ENCODE measurements around the gene GBF1.

Gene GBF1

GRCh38 chr10:102236006-102236405 lies 9.3 kb upstream of the GBF1 start:
- Histone ChIP-seq H3K27ac (no peak overlapping the region), H3K4me1 (ENCODE audit: low read depth, poor library complexity, severe bottlenecking) (no peaks in the 10 kb centered on the region), H2AFZ (ENCODE audit: low read depth) (no peak overlapping the region), H3K79me2 (ENCODE audit: insufficient read depth, low read depth) (no peaks in the 10 kb centered on the region), H3K27me3 (ENCODE audit: insufficient read depth, low read depth) (peaks cover 8% of the 10 kb centered on the region; the same call in 1 of the 2 replicates), H3K4me2 (no peak overlapping the region), H3K4me3 (IDR thresholded peaks at IDR 0.05; ENCODE audit: insufficient read depth, low read depth, low read length) (no peak overlapping the region), H4K20me1 (ENCODE audit: insufficient read depth) (no peaks in the 10 kb centered on the region), H3K9ac (no peak overlapping the region), H3K36me3 (ENCODE audit: insufficient read depth) (no peaks in the 10 kb centered on the region)
- TF ChIP-seq CTCF (conservative IDR thresholded peaks at IDR 0.05; ENCODE audit: low read depth, low read length): no peak

GRCh38 chr10:102237711-102238252 lies 7.5 kb upstream of the GBF1 start:
- no peaks in the 10 kb centered on the region for H3K79me2 ChIP-seq (ENCODE audit: insufficient read depth, low read depth)
- H4K20me1 ChIP-seq (ENCODE audit: insufficient read depth): no peaks in the 10 kb centered on the region
- H2AFZ ChIP-seq (ENCODE audit: low read depth): no peak overlapping the region
- H3K4me1 ChIP-seq (ENCODE audit: low read depth, poor library complexity, severe bottlenecking): peaks cover 3% of the 10 kb centered on the region
- no peak overlapping the region for H3K4me2 ChIP-seq
- H3K4me3 ChIP-seq (IDR thresholded peaks at IDR 0.05; ENCODE audit: insufficient read depth, low read depth, low read length): no peak overlapping the region
- TF ChIP-seq CTCF (conservative IDR thresholded peaks at IDR 0.05; ENCODE audit: low read depth, low read length): no peak
- H3K9ac ChIP-seq: no peak overlapping the region
- peaks cover 3% of the 10 kb centered on the region; the same call in 1 of the 2 replicates for H3K27me3 ChIP-seq (ENCODE audit: insufficient read depth, low read depth)
- no peaks in the 10 kb centered on the region for H3K36me3 ChIP-seq (ENCODE audit: insufficient read depth)
- H3K27ac ChIP-seq: no peak overlapping the region

- Histone ChIP-seq H3K9ac (no peak overlapping the region), H3K27me3 (ENCODE audit: insufficient read depth, low read depth) (peaks cover 3% of the 10 kb centered on the region; the same call in 1 of the 2 replicates), H4K20me1 (ENCODE audit: insufficient read depth) (no peaks in the 10 kb centered on the region), H3K36me3 (ENCODE audit: insufficient read depth) (no peaks in the 10 kb centered on the region), H3K79me2 (ENCODE audit: insufficient read depth, low read depth) (peaks cover 1% of the 10 kb centered on the region; the same call in 1 of the 2 replicates), H3K4me2 (no peak overlapping the region), H3K4me3 (IDR thresholded peaks at IDR 0.05; ENCODE audit: insufficient read depth, low read depth, low read length) (no peak overlapping the region), H3K27ac (no peak overlapping the region), H2AFZ (ENCODE audit: low read depth) (no peak overlapping the region), H3K4me1 (ENCODE audit: low read depth, poor library complexity, severe bottlenecking) (peaks cover 9% of the 10 kb centered on the region)
- TF ChIP-seq CTCF (conservative IDR thresholded peaks at IDR 0.05; ENCODE audit: low read depth, low read length): no peak
Measured at GRCh38 chr10:102240467-102241031, 4.8 kb upstream of the GBF1 start.

- H3K4me3 ChIP-seq (IDR thresholded peaks at IDR 0.05; ENCODE audit: insufficient read depth, low read depth, low read length): no peak overlapping the region
- H3K9ac ChIP-seq: no peak overlapping the region
- no peaks in the 10 kb centered on the region for H3K36me3 ChIP-seq (ENCODE audit: insufficient read depth)
- H3K4me1 ChIP-seq (ENCODE audit: low read depth, poor library complexity, severe bottlenecking): peaks cover 9% of the 10 kb centered on the region
- peak overlapping the region; percentile 42; the same call in 1 of the 2 replicates for H2AFZ ChIP-seq (ENCODE audit: low read depth)
- peak overlapping the region; percentile 67 for H3K4me2 ChIP-seq
- TF ChIP-seq CTCF (conservative IDR thresholded peaks at IDR 0.05; ENCODE audit: low read depth, low read length): no peak
- no peaks in the 10 kb centered on the region for H4K20me1 ChIP-seq (ENCODE audit: insufficient read depth)
- peaks cover 6% of the 10 kb centered on the region for H3K79me2 ChIP-seq (ENCODE audit: insufficient read depth, low read depth)
- H3K27me3 ChIP-seq (ENCODE audit: insufficient read depth, low read depth): peaks cover 3% of the 10 kb centered on the region; the same call in 1 of the 2 replicates
- H3K27ac ChIP-seq: no peak overlapping the region
Measured at GRCh38 chr10:102241032-102241443, 4.3 kb upstream of the GBF1 start.

Measured in KMS-11 (cell line).